HUDEP-2 (cell line): ENCODE results near the gene IFI35.

Source experiments
- DNase-seq, 76 experiments: peaks; one replicate each; lab custom pipeline; 2025; ENCODE audit not compliant: unreplicated experiment in 76 of 76; lab: John Stamatoyannopoulos, UW

The IFI35 gene

GRCh38 chr17:43020789-43021740, 14.5 kb downstream of the IFI35 start:
- DNase-seq: peak in 75 of 76 experiments; percentile 15 to 97 (median 80)

GRCh38 chr17:43021741-43022512, 15.3 kb downstream of the IFI35 start, which contains the start of gene VAT1:
Gene VAT1, minus strand, starts transcription at chr17:43022385. Its CDS starts 63 bp downstream, at chr17:43022322.
- DNase-seq: peak in 64 of 76 experiments; percentile 9 to 77 (median 52)

- peak in 75 of 76 experiments; percentile 28 to 93 (median 77) for DNase-seq
Measured at GRCh38 chr17:43024407-43025289, 18.1 kb downstream of the IFI35 start, which contains the start of gene RND2. Gene RND2, plus strand, starts transcription at chr17:43025231. Its CDS starts 117 bp downstream, at chr17:43025348.

GRCh38 chr17:43025290-43025657, 18.7 kb downstream of the IFI35 start:
- no peak for DNase-seq

GRCh38 chr17:43025766-43026537, 19.4 kb downstream of the IFI35 start:
- no peak for DNase-seq

GRCh38 chr17:43026595-43026994, 20.0 kb downstream of the IFI35 start:
- DNase-seq: no peak

- DNase-seq: no peak
Measured at GRCh38 chr17:43027091-43028032, 20.8 kb downstream of the IFI35 start.

GRCh38 chr17:43028221-43028861, 21.8 kb downstream of the IFI35 start:
- no peak for DNase-seq

GRCh38 chr17:43030137-43030767, 23.7 kb downstream of the IFI35 start:
- DNase-seq: no peak

- no peak for DNase-seq
Measured at GRCh38 chr17:43031666-43032065, 25.1 kb downstream of the IFI35 start.

GRCh38 chr17:43033948-43034881, 27.6 kb downstream of the IFI35 start:
- DNase-seq: no peak

GRCh38 chr17:43034894-43035293, 28.3 kb downstream of the IFI35 start:
- no peak for DNase-seq

GRCh38 chr17:43039646-43040045, 33.1 kb downstream of the IFI35 start:
- no peak for DNase-seq

- DNase-seq: no peak
Measured at GRCh38 chr17:43040655-43041054, 34.1 kb downstream of the IFI35 start.

GRCh38 chr17:43042025-43042628, 35.5 kb downstream of the IFI35 start:
- DNase-seq: peak in 32 of 76 experiments; percentile 3 to 50 (median 20)

- no peak for DNase-seq
Measured at GRCh38 chr17:43043307-43043706, 36.7 kb downstream of the IFI35 start.
